K562 (cell line): ENCODE data around the gene CD14. TPM values are rescaled to one million over a fixed set of nuclear protein-coding genes. Genes with fewer than 3 reads are reported as not detected.

Experiments
- ESRRB ChIP-seq: fragments of 250-450 bp; sonication (Bioruptor Pico); IDR thresholded peaks from 2 replicates; pipeline ENCODE4 v1.5.0; 2020; ENCODE audit warnings: mild to moderate bottlenecking, moderate library complexity, borderline replicate concordance
- LEF1 ChIP-seq: fragments of 450-650 bp; IDR thresholded peaks from 2 replicates; pipeline ENCODE4 v1.6.1; 2016; ENCODE audit warnings: mild to moderate bottlenecking
- RFX1 ChIP-seq: fragments of 450-650 bp; IDR thresholded peaks from 2 replicates; pipeline ENCODE4 v1.6.1; 2016; ENCODE audit warnings: mild to moderate bottlenecking, moderate library complexity
- ZNF165 ChIP-seq: fragments of 250-450 bp; sonication (Bioruptor Pico); IDR thresholded peaks from 2 replicates; pipeline ENCODE4 v1.4.0; 2020; ENCODE audit warnings: borderline replicate concordance
- polyA plus RNA-seq, 8 experiments: library from polyadenylated mRNA; depleted of rRNA in 4 of 8; stranded (reverse) in 5 of 8; unstranded in 3 of 8; fragments of >200 nt; fragmentation: Nextera tagmentation in 2 of 8; fragmentation: Illumina TruSeq in 1 of 8; extraction: Ambion mirVana in 2 of 8; extraction: Trizol in 1 of 8; gene quantifications; 2 replicates each; pipeline versions ENCODE4 v1.2.1 to v1.2.3, GENCODE V29; 2011 to 2014; ENCODE audit warnings: inconsistent platforms in 1 of 8, missing spikeins in 1 of 8
- total RNA-seq, 7 experiments: library from RNA; depleted of rRNA in 6 of 7; stranded (reverse); fragments of >200 nt in 6 of 7; fragmentation: Illumina TruSeq in 2 of 7; extraction: Trizol in 2 of 7; gene quantifications; 2 replicates each; pipeline versions ENCODE4 v1.2.1 to v1.2.3, GENCODE V29; 2011 to 2021; ENCODE audit warnings: low replicate concordance in 1 of 7
- TF ChIP-seq, protein P1 (sequence below): fragments of 250-450 bp; sonication (Bioruptor Pico); IDR thresholded peaks from 2 replicates; pipeline ENCODE4 v1.4.0; 2020; ENCODE audit warnings: mild to moderate bottlenecking, moderate library complexity, borderline replicate concordance
- TF ChIP-seq, protein P2 (sequence below), 2 experiments: fragments of 450-650 bp; conservative IDR thresholded peaks; 2 replicates each; pipeline ENCODE4 v1.6.1; 2017; ENCODE audit warnings: mild to moderate bottlenecking in 2 of 2, moderate library complexity in 2 of 2

The CD14 gene
- total and polyA plus RNA-seq, 9 of the 15 experiments (the other 6 are each of a cell fraction or from before 2014, with no cell fraction given) = 0.07 to 0.47 (median 0.14) TPM; not detected in 2

DNA sequence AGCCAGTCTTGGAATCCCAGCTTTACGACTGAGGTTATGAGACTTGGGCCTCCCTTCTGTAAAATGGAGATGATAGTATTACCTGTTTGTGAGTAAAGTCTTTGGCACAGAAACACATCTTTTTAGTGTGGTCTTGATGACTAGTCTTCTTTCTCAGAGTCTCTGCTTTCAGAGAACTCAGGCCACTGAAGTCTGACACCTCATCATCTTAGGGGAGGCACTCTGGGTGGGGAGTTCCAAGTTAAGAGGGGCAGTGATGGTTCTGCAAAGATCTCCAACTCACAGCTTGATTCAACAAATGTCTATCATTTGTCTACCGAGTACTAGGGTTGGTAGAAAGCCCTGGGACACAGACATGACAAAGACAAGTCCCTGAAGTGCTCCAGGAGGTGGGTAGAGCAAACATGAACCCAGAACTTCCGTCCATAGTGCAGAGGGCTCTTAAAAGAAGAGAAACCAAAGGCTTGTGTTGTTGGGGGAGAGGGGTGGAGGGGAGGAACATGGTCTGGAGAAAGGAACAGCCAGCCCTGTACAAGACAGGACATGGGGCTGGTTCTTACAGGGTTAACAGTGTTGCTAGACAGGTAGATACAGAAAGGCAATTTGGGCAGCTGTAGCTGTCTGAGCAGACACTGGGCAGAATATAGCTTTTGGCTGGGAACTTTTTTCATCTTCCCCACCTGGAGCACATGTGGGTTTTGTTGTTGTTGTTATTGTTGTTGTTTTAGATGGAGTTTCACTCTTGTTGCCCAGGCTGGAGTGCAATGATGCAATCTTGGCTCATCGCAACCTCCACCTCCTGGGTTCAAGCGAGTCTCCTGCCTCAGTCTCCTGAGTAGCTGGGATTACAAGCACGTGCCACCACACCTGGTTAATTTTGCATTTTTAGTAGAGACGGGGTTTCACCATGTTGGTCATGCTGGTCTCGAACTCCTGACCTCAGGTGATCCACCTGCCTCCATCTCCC, 2.6 kb upstream of the CD14 start (continued):
- TF ChIP-seq, protein P1, sequence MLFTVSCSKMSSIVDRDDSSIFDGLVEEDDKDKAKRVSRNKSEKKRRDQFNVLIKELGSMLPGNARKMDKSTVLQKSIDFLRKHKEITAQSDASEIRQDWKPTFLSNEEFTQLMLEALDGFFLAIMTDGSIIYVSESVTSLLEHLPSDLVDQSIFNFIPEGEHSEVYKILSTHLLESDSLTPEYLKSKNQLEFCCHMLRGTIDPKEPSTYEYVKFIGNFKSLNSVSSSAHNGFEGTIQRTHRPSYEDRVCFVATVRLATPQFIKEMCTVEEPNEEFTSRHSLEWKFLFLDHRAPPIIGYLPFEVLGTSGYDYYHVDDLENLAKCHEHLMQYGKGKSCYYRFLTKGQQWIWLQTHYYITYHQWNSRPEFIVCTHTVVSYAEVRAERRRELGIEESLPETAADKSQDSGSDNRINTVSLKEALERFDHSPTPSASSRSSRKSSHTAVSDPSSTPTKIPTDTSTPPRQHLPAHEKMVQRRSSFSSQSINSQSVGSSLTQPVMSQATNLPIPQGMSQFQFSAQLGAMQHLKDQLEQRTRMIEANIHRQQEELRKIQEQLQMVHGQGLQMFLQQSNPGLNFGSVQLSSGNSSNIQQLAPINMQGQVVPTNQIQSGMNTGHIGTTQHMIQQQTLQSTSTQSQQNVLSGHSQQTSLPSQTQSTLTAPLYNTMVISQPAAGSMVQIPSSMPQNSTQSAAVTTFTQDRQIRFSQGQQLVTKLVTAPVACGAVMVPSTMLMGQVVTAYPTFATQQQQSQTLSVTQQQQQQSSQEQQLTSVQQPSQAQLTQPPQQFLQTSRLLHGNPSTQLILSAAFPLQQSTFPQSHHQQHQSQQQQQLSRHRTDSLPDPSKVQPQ (CRISPR knock-in tag) = no peak
- TF ChIP-seq, protein P2, sequence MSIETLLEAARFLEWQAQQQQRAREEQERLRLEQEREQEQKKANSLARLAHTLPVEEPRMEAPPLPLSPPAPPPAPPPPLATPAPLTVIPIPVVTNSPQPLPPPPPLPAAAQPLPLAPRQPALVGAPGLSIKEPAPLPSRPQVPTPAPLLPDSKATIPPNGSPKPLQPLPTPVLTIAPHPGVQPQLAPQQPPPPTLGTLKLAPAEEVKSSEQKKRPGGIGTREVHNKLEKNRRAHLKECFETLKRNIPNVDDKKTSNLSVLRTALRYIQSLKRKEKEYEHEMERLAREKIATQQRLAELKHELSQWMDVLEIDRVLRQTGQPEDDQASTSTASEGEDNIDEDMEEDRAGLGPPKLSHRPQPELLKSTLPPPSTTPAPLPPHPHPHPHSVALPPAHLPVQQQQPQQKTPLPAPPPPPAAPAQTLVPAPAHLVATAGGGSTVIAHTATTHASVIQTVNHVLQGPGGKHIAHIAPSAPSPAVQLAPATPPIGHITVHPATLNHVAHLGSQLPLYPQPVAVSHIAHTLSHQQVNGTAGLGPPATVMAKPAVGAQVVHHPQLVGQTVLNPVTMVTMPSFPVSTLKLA (conservative IDR thresholded peaks at IDR 0.05) = no peak
- TF ChIP-seq ESRRB (no peak), RFX1 (no peak), ZNF165 (no peak), LEF1 (no peak)
- TF ChIP-seq, all 486 proteins: peak for 3
